ENCODE results near the gene FCHSD1. TPM values are rescaled to one million over a fixed set of nuclear protein-coding genes. Genes with fewer than 3 reads are reported as not detected.
A peak's percentile ranks its signal among the peaks of the same experiment; 100 is the strongest.

FCHSD1 gene
- total RNA-seq, 1 donor from 2014 or later: 42.2 TPM

DNA sequence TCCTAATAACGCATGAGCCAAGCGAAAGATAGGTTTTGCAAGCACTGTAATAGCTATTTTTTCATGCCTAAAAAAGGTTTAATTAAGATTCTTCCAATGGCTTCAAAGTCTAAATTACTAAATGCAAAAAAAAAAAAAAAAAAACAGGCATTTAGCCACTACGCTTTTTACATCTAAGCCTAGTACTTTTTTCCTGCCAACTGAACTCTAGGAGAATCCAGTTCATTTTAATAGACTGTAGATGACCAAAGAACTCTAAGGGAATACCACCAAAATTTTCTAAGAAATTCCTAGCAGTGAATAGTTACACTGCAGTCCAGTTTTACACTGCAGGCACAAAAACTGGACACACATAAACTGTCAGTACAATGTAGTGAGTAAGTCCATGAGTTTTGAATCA is 42.2 kb downstream of the FCHSD1 start:
- Histone ChIP-seq H3K36me3 (no peaks in the 10 kb centered on the region), H3K9me3 (no peaks in the 10 kb centered on the region), H3K4me1 (peaks cover 31% of the 10 kb centered on the region), H3K27ac (no peak overlapping the region), H3K4me3 (no peak overlapping the region), H3K27me3 (no peaks in the 10 kb centered on the region)
- DNase-seq (ENCODE audit: extremely low spot score in 2 of 2): no peak
- intact Hi-C loops (cut with DNase I): no loop called here
- TF ChIP-seq, protein P1, sequence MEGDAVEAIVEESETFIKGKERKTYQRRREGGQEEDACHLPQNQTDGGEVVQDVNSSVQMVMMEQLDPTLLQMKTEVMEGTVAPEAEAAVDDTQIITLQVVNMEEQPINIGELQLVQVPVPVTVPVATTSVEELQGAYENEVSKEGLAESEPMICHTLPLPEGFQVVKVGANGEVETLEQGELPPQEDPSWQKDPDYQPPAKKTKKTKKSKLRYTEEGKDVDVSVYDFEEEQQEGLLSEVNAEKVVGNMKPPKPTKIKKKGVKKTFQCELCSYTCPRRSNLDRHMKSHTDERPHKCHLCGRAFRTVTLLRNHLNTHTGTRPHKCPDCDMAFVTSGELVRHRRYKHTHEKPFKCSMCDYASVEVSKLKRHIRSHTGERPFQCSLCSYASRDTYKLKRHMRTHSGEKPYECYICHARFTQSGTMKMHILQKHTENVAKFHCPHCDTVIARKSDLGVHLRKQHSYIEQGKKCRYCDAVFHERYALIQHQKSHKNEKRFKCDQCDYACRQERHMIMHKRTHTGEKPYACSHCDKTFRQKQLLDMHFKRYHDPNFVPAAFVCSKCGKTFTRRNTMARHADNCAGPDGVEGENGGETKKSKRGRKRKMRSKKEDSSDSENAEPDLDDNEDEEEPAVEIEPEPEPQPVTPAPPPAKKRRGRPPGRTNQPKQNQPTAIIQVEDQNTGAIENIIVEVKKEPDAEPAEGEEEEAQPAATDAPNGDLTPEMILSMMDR (IDR thresholded peaks at IDR 0.05): no peak
- TF ChIP-seq POLR2A (IDR thresholded peaks at IDR 0.05) (no peak), POLR2AphosphoS5 (IDR thresholded peaks at IDR 0.05; ENCODE audit: insufficient read depth in 1 of 2, low read depth in 1 of 2) (no peak)

GRCh38 chr5:141608557-141608956 is 42.7 kb downstream of the FCHSD1 start:
- no peaks in the 10 kb centered on the region for H3K27me3 ChIP-seq
- H3K27ac ChIP-seq: no peak overlapping the region
- H3K4me3 ChIP-seq: no peak overlapping the region
- no peak for TF ChIP-seq POLR2A (IDR thresholded peaks at IDR 0.05)
- no peak for TF ChIP-seq POLR2AphosphoS5 (IDR thresholded peaks at IDR 0.05; ENCODE audit: insufficient read depth in 1 of 2, low read depth in 1 of 2)
- TF ChIP-seq, protein P1 (IDR thresholded peaks at IDR 0.05): no peak
- H3K4me1 ChIP-seq: peaks cover 35% of the 10 kb centered on the region
- no peaks in the 10 kb centered on the region for H3K36me3 ChIP-seq
- intact Hi-C loops (cut with DNase I): no loop called here
- no peaks in the 10 kb centered on the region for H3K9me3 ChIP-seq
- DNase-seq (ENCODE audit: extremely low spot score in 2 of 2): no peak

DNA sequence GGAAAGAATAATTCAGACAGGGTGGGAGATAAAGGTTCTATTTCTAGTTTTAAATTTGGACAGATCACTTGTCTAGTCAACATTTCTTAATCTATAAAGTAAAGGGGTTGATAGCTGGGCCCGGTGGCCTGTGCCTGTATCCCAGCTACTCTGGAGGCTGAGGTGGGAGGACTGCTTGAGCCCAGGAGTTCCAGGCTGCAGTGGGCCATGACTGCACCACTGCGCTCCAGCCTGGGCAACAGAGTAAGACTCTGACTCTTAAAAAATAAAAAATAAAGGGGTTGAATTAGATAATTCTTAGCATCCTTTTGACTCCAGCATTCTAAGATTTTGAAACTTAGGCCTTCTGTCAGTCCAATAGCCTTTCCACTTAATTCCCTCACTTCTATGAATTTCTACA is 43.2 kb downstream of the FCHSD1 start:
- no peak for DNase-seq (ENCODE audit: extremely low spot score in 2 of 2)
- TF ChIP-seq POLR2A (IDR thresholded peaks at IDR 0.05): no peak
- TF ChIP-seq POLR2AphosphoS5 (IDR thresholded peaks at IDR 0.05; ENCODE audit: insufficient read depth in 1 of 2, low read depth in 1 of 2): no peak
- TF ChIP-seq, protein P1 (IDR thresholded peaks at IDR 0.05): no peak
- H3K4me3 ChIP-seq: no peak overlapping the region
- H3K9me3 ChIP-seq: no peaks in the 10 kb centered on the region
- peaks cover 37% of the 10 kb centered on the region for H3K4me1 ChIP-seq
- H3K27ac ChIP-seq: no peak overlapping the region
- intact Hi-C loops (cut with DNase I): no loop called here
- H3K36me3 ChIP-seq: no peaks in the 10 kb centered on the region
- H3K27me3 ChIP-seq: no peaks in the 10 kb centered on the region

- DNase-seq (ENCODE audit: extremely low spot score in 2 of 2): no peak
- Histone ChIP-seq H3K27ac (peak overlapping the region; percentile 62), H3K4me3 (no peak overlapping the region), H3K27me3 (no peaks in the 10 kb centered on the region), H3K9me3 (no peaks in the 10 kb centered on the region), H3K36me3 (no peaks in the 10 kb centered on the region), H3K4me1 (peaks cover 47% of the 10 kb centered on the region)
- intact Hi-C loops (cut with DNase I): no loop called here
- TF ChIP-seq POLR2AphosphoS5 (IDR thresholded peaks at IDR 0.05; ENCODE audit: insufficient read depth in 1 of 2, low read depth in 1 of 2) (no peak), POLR2A (IDR thresholded peaks at IDR 0.05) (no peak)
- TF ChIP-seq, protein P1 (IDR thresholded peaks at IDR 0.05): no peak
Measured at GRCh38 chr5:141605523-141606277, 45.5 kb downstream of the FCHSD1 start.
